WTC11 (cell line): ENCODE measurements around the gene UFL1. TPM values are rescaled to one million over a fixed set of nuclear protein-coding genes. Genes with fewer than 3 reads are reported as not detected.

Experiments used
- ATAC-seq: fragments of 200-7000 bp; cut with Tn5 transposase; 2 replicates; pipeline ENCODE4 v1.10.0; 2021; ENCODE audit warnings: mild to moderate bottlenecking, moderate library complexity
- CTCF ChIA-PET: fragments of 300-600 bp; sonication (Branson Sonifier 250); formaldehyde crosslinking; loops from one replicate; lab custom pipeline; 2021; ENCODE audit warnings: antibody characterized with exemption; lab: Charles Lee
- POLR2A ChIA-PET: fragments of 350-600 bp; sonication (Branson Sonifier 250); formaldehyde crosslinking; loops from one replicate; lab custom pipeline; 2021; ENCODE audit warnings: antibody characterized with exemption; lab: Charles Lee
- DNase-seq: peaks from one replicate; pipeline ENCODE4 v3.0.0; 2021; ENCODE audit warnings: low spot score
- H3K27ac Mint-ChIP-seq: 2 replicates; pipeline ENCODE4 v1.8.0; 2021; ENCODE audit warnings: mixed read lengths
- H3K27me3 Mint-ChIP-seq: 2 replicates; pipeline ENCODE4 v1.8.0; 2021; ENCODE audit warnings: low read depth, mild to moderate bottlenecking, moderate library complexity, mixed read lengths
- H3K36me3 Mint-ChIP-seq: 2 replicates; pipeline ENCODE4 v1.8.0; 2021; ENCODE audit warnings: mixed read lengths
- H3K4me1 Mint-ChIP-seq: 2 replicates; pipeline ENCODE4 v1.8.0; 2022; ENCODE audit warnings: mixed read lengths
- H3K4me3 Mint-ChIP-seq: 2 replicates; pipeline ENCODE4 v1.8.0; 2021; ENCODE audit warnings: mild to moderate bottlenecking, moderate library complexity, mixed read lengths
- H3K9me3 Mint-ChIP-seq: 2 replicates; pipeline ENCODE4 v1.8.0; 2021; ENCODE audit warnings: mixed read lengths
- ATF3 ChIP-seq: sonication (generic); formaldehyde crosslinking; conservative IDR thresholded peaks from 2 replicates; pipeline ENCODE4 v1.8.1; 2022; ENCODE audit warnings: mild to moderate bottlenecking, missing genetic modification reagents
- E2F1 ChIP-seq: sonication (generic); formaldehyde crosslinking; IDR thresholded peaks from 2 replicates; pipeline ENCODE4 v1.8.0; 2022; ENCODE audit warnings: mild to moderate bottlenecking, missing genetic modification reagents
- EMX1 ChIP-seq: fragments of 250-450 bp; sonication (Bioruptor Pico); IDR thresholded peaks from 2 replicates; pipeline ENCODE4 v1.8.0; 2021; ENCODE audit warnings: mild to moderate bottlenecking
- FOXP1 ChIP-seq: sonication (generic); formaldehyde crosslinking; IDR thresholded peaks from 2 replicates; pipeline ENCODE4 v1.8.0; 2022; ENCODE audit warnings: missing genetic modification reagents, mild to moderate bottlenecking, moderate library complexity, borderline replicate concordance
- GRHL2 ChIP-seq: fragments of 250-450 bp; sonication (Bioruptor Pico); IDR thresholded peaks from 2 replicates; pipeline ENCODE4 v1.8.0; 2022; ENCODE audit warnings: mild to moderate bottlenecking, moderate library complexity; ENCODE audit not compliant: insufficient replicate concordance, severe bottlenecking
- RORB ChIP-seq: fragments of 250-450 bp; sonication (Bioruptor Pico); IDR thresholded peaks from 2 replicates; pipeline ENCODE4 v1.9.0; 2021; ENCODE audit warnings: mild to moderate bottlenecking
- TEAD1 ChIP-seq: sonication (generic); formaldehyde crosslinking; IDR thresholded peaks from 2 replicates; pipeline ENCODE4 v1.8.0; 2022; ENCODE audit warnings: mild to moderate bottlenecking, missing genetic modification reagents
- ZNF138 ChIP-seq: sonication (generic); formaldehyde crosslinking; conservative IDR thresholded peaks from 2 replicates; pipeline ENCODE4 v1.8.1; 2022; ENCODE audit warnings: mild to moderate bottlenecking, moderate library complexity, missing genetic modification reagents
- ZNF232 ChIP-seq: sonication (generic); formaldehyde crosslinking; IDR thresholded peaks from 2 replicates; pipeline ENCODE4 v1.8.0; 2022; ENCODE audit warnings: mild to moderate bottlenecking, missing genetic modification reagents
- ZNF317 ChIP-seq: sonication (generic); formaldehyde crosslinking; IDR thresholded peaks from 2 replicates; pipeline ENCODE4 v1.8.1; 2023; ENCODE audit warnings: low read depth, mild to moderate bottlenecking, moderate library complexity, missing genetic modification reagents, borderline replicate concordance
- total RNA-seq: library from RNA; stranded (reverse); gene quantifications from 3 replicates; pipeline ENCODE4 v1.2.3, GENCODE V29; 2021
- TF ChIP-seq, protein P1 (sequence below): sonication (generic); formaldehyde crosslinking; IDR thresholded peaks from 2 replicates; pipeline ENCODE4 v1.8.1; 2022; ENCODE audit warnings: missing genetic modification reagents, borderline replicate concordance
- TF ChIP-seq, protein P2 (sequence below): sonication (generic); formaldehyde crosslinking; IDR thresholded peaks from 2 replicates; pipeline ENCODE4 v1.8.0; 2023; ENCODE audit warnings: mild to moderate bottlenecking, missing genetic modification reagents
- TF ChIP-seq, protein P3 (sequence below): fragments of 250-450 bp; sonication (Bioruptor Pico); IDR thresholded peaks from 2 replicates; pipeline ENCODE4 v1.9.0; 2021; ENCODE audit warnings: mild to moderate bottlenecking

Gene UFL1
- total RNA-seq, 1 experiment from 2014 or later: 15.3 TPM

GRCh38 chr6:96505363-96505762, 16.2 kb upstream of the UFL1 start:
- ATAC-seq (no peak), DNase-seq (no peak)
- no peaks in the 10 kb centered on the region for H3K4me1 Mint-ChIP-seq
- ChIA-PET POLR2A (no interaction called here), CTCF (no interaction called here)
- peaks cover 25% of the 10 kb centered on the region for H3K36me3 Mint-ChIP-seq
- H3K27ac Mint-ChIP-seq: no peak overlapping the region
- peaks cover 42% of the 10 kb centered on the region for H3K9me3 Mint-ChIP-seq
- H3K4me3 Mint-ChIP-seq: no peak overlapping the region
- H3K27me3 Mint-ChIP-seq: peaks cover 4% of the 10 kb centered on the region
- no peak for TF ChIP-seq ATF3 (CRISPR knock-in tag)
- TF ChIP-seq GRHL2 (CRISPR knock-in tag): no peak
- no peak for TF ChIP-seq TEAD1 (CRISPR knock-in tag)
- TF ChIP-seq, protein P1, sequence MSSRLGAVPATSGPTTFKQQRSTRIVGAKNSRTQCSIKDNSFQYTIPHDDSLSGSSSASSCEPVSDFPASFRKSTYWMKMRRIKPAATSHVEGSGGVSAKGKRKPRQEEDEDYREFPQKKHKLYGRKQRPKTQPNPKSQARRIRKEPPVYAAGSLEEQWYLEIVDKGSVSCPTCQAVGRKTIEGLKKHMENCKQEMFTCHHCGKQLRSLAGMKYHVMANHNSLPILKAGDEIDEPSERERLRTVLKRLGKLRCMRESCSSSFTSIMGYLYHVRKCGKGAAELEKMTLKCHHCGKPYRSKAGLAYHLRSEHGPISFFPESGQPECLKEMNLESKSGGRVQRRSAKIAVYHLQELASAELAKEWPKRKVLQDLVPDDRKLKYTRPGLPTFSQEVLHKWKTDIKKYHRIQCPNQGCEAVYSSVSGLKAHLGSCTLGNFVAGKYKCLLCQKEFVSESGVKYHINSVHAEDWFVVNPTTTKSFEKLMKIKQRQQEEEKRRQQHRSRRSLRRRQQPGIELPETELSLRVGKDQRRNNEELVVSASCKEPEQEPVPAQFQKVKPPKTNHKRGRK (CRISPR knock-in tag): no peak
- TF ChIP-seq ZNF232: no peak

GRCh38 chr6:96509281-96509680, 12.3 kb upstream of the UFL1 start:
- peaks cover 27% of the 10 kb centered on the region for H3K36me3 Mint-ChIP-seq
- no peak overlapping the region for H3K4me3 Mint-ChIP-seq
- H3K4me1 Mint-ChIP-seq: no peaks in the 10 kb centered on the region
- H3K27ac Mint-ChIP-seq: no peak overlapping the region; the same call in 1 of the 2 replicates
- no peak for DNase-seq
- TF ChIP-seq EMX1 (CRISPR knock-in tag) (no peak), FOXP1 (CRISPR knock-in tag) (no peak), RORB (CRISPR knock-in tag) (no peak), ZNF317 (CRISPR knock-in tag) (no peak), ZNF138 (no peak), E2F1 (CRISPR knock-in tag) (no peak)
- TF ChIP-seq, protein P2, sequence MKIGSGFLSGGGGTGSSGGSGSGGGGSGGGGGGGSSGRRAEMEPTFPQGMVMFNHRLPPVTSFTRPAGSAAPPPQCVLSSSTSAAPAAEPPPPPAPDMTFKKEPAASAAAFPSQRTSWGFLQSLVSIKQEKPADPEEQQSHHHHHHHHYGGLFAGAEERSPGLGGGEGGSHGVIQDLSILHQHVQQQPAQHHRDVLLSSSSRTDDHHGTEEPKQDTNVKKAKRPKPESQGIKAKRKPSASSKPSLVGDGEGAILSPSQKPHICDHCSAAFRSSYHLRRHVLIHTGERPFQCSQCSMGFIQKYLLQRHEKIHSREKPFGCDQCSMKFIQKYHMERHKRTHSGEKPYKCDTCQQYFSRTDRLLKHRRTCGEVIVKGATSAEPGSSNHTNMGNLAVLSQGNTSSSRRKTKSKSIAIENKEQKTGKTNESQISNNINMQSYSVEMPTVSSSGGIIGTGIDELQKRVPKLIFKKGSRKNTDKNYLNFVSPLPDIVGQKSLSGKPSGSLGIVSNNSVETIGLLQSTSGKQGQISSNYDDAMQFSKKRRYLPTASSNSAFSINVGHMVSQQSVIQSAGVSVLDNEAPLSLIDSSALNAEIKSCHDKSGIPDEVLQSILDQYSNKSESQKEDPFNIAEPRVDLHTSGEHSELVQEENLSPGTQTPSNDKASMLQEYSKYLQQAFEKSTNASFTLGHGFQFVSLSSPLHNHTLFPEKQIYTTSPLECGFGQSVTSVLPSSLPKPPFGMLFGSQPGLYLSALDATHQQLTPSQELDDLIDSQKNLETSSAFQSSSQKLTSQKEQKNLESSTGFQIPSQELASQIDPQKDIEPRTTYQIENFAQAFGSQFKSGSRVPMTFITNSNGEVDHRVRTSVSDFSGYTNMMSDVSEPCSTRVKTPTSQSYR: no peak
- TF ChIP-seq, protein P3, sequence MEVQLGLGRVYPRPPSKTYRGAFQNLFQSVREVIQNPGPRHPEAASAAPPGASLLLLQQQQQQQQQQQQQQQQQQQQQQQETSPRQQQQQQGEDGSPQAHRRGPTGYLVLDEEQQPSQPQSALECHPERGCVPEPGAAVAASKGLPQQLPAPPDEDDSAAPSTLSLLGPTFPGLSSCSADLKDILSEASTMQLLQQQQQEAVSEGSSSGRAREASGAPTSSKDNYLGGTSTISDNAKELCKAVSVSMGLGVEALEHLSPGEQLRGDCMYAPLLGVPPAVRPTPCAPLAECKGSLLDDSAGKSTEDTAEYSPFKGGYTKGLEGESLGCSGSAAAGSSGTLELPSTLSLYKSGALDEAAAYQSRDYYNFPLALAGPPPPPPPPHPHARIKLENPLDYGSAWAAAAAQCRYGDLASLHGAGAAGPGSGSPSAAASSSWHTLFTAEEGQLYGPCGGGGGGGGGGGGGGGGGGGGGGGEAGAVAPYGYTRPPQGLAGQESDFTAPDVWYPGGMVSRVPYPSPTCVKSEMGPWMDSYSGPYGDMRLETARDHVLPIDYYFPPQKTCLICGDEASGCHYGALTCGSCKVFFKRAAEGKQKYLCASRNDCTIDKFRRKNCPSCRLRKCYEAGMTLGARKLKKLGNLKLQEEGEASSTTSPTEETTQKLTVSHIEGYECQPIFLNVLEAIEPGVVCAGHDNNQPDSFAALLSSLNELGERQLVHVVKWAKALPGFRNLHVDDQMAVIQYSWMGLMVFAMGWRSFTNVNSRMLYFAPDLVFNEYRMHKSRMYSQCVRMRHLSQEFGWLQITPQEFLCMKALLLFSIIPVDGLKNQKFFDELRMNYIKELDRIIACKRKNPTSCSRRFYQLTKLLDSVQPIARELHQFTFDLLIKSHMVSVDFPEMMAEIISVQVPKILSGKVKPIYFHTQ: no peak
- ATAC-seq: no peak
- peaks cover 4% of the 10 kb centered on the region for H3K27me3 Mint-ChIP-seq
- ChIA-PET CTCF (interaction anchor here (1.0 kb wide), 1 partner anchor 9 kb away, joined by 3 read pairs; no protein-coding TSS in a partner anchor), POLR2A (no interaction called here)
- H3K9me3 Mint-ChIP-seq: peaks cover 37% of the 10 kb centered on the region
